Measurements from ENCODE around the gene F8A1.

DNA sequence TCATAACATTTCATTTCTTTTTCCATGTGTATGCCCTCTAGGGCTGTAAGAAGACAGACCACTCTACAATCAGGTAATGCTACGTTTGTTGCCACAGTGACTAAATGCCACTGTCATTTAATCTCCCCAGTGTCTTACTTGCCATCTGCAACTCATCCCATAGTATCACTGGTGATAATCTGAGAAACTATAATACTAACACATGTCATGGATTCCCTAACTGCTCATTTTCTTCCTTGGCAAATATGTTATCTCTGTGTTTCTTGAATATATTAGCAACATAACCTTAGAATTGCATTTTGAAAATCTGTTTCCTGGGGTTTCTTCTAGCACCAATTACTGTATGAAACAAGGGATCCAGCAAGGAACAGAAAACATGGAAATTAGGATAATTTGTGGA is 6.1 kb downstream of the F8A1 start:
- TF ChIP-seq CTCF (IDR thresholded peaks at IDR 0.05; ENCODE audit: low read depth, low read length) (no peak), EZH2phosphoT487 (IDR thresholded peaks at IDR 0.05; ENCODE audit: low read depth) (no peak)
